ENCODE data around the gene ZIC1.

DNA sequence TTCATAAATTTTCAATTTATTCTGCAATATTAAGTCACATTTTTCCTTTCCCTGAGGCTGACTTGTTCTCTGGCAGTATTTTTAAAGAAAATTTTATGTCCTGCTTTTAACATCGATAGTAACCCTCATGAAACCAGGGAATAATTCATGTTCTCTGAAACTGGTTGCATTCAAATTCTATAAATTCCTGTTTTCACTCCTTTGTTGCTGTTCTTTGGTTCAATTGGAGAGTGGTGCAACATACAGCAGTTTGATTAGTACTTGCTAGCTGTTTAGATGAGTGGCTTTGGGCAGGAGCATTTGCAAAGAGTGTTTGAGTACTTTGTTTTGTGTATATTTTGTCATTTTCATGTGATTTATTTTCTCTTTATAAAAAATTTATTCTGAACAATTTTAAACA lies 19.2 kb downstream of the ZIC1 start:
- TF ChIP-seq ZNF169 (tag by site-specific recombination; IDR thresholded peaks at IDR 0.05) (no peak), ZBTB7A (tag by site-specific recombination; IDR thresholded peaks at IDR 0.05; ENCODE audit: low read depth) (no peak), KLF8 (tag by site-specific recombination; IDR thresholded peaks at IDR 0.05) (no peak), ZNF121 (tag by site-specific recombination; IDR thresholded peaks at IDR 0.05) (no peak), BCL11A (tag by site-specific recombination; IDR thresholded peaks at IDR 0.05; ENCODE audit: low read depth) (no peak), ZNF530 (tag by site-specific recombination; IDR thresholded peaks at IDR 0.05; ENCODE audit: low read depth) (no peak), ZFP3 (tag by site-specific recombination; IDR thresholded peaks at IDR 0.05; ENCODE audit: low read depth) (no peak)
- TF ChIP-seq, protein P1, sequence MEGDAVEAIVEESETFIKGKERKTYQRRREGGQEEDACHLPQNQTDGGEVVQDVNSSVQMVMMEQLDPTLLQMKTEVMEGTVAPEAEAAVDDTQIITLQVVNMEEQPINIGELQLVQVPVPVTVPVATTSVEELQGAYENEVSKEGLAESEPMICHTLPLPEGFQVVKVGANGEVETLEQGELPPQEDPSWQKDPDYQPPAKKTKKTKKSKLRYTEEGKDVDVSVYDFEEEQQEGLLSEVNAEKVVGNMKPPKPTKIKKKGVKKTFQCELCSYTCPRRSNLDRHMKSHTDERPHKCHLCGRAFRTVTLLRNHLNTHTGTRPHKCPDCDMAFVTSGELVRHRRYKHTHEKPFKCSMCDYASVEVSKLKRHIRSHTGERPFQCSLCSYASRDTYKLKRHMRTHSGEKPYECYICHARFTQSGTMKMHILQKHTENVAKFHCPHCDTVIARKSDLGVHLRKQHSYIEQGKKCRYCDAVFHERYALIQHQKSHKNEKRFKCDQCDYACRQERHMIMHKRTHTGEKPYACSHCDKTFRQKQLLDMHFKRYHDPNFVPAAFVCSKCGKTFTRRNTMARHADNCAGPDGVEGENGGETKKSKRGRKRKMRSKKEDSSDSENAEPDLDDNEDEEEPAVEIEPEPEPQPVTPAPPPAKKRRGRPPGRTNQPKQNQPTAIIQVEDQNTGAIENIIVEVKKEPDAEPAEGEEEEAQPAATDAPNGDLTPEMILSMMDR (tag by site-specific recombination; IDR thresholded peaks at IDR 0.05) = no peak
- TF ChIP-seq, protein P2, sequence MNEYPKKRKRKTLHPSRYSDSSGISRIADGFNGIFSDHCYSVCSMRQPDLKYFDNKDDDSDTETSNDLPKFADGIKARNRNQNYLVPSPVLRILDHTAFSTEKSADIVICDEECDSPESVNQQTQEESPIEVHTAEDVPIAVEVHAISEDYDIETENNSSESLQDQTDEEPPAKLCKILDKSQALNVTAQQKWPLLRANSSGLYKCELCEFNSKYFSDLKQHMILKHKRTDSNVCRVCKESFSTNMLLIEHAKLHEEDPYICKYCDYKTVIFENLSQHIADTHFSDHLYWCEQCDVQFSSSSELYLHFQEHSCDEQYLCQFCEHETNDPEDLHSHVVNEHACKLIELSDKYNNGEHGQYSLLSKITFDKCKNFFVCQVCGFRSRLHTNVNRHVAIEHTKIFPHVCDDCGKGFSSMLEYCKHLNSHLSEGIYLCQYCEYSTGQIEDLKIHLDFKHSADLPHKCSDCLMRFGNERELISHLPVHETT (tag by site-specific recombination; IDR thresholded peaks at IDR 0.05) = no peak
- TF ChIP-seq, protein P3, sequence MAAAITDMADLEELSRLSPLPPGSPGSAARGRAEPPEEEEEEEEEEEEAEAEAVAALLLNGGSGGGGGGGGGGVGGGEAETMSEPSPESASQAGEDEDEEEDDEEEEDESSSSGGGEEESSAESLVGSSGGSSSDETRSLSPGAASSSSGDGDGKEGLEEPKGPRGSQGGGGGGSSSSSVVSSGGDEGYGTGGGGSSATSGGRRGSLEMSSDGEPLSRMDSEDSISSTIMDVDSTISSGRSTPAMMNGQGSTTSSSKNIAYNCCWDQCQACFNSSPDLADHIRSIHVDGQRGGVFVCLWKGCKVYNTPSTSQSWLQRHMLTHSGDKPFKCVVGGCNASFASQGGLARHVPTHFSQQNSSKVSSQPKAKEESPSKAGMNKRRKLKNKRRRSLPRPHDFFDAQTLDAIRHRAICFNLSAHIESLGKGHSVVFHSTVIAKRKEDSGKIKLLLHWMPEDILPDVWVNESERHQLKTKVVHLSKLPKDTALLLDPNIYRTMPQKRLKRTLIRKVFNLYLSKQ (tag by site-specific recombination; IDR thresholded peaks at IDR 0.05; ENCODE audit: borderline replicate concordance) = no peak
- TF ChIP-seq, protein P4, sequence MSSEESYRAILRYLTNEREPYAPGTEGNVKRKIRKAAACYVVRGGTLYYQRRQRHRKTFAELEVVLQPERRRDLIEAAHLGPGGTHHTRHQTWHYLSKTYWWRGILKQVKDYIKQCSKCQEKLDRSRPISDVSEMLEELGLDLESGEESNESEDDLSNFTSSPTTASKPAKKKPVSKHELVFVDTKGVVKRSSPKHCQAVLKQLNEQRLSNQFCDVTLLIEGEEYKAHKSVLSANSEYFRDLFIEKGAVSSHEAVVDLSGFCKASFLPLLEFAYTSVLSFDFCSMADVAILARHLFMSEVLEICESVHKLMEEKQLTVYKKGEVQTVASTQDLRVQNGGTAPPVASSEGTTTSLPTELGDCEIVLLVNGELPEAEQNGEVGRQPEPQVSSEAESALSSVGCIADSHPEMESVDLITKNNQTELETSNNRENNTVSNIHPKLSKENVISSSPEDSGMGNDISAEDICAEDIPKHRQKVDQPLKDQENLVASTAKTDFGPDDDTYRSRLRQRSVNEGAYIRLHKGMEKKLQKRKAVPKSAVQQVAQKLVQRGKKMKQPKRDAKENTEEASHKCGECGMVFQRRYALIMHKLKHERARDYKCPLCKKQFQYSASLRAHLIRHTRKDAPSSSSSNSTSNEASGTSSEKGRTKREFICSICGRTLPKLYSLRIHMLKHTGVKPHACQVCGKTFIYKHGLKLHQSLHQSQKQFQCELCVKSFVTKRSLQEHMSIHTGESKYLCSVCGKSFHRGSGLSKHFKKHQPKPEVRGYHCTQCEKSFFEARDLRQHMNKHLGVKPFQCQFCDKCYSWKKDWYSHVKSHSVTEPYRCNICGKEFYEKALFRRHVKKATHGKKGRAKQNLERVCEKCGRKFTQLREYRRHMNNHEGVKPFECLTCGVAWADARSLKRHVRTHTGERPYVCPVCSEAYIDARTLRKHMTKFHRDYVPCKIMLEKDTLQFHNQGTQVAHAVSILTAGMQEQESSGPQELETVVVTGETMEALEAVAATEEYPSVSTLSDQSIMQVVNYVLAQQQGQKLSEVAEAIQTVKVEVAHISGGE (tag by site-specific recombination; conservative IDR thresholded peaks at IDR 0.05; ENCODE audit: low read depth) = no peak
- TF ChIP-seq, protein P5, sequence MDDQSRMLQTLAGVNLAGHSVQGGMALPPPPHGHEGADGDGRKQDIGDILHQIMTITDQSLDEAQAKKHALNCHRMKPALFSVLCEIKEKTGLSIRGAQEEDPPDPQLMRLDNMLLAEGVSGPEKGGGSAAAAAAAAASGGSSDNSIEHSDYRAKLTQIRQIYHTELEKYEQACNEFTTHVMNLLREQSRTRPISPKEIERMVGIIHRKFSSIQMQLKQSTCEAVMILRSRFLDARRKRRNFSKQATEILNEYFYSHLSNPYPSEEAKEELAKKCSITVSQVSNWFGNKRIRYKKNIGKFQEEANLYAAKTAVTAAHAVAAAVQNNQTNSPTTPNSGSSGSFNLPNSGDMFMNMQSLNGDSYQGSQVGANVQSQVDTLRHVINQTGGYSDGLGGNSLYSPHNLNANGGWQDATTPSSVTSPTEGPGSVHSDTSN (CRISPR knock-in tag; IDR thresholded peaks at IDR 0.05) = no peak

All from HEK293 (cell line).